H4 (cell line): Measurements from ENCODE around the gene TEP1. TPM values are rescaled to one million over a fixed set of nuclear protein-coding genes. Genes with fewer than 3 reads are reported as not detected.

Experiments
- DNase-seq: peaks from one replicate; pipeline ENCODE4 v3.0.0-alpha.2; 2015; ENCODE audit warnings: low spot score
- total RNA-seq: library from RNA; depleted of rRNA; stranded (reverse); fragments of >200 nt; shearing (Covaris generic); gene quantifications from 2 replicates; pipeline ENCODE4 v1.2.3, GENCODE V29; 2014

TEP1 gene
- total RNA-seq, 1 experiment from 2014 or later, result 10.6 TPM

DNA sequence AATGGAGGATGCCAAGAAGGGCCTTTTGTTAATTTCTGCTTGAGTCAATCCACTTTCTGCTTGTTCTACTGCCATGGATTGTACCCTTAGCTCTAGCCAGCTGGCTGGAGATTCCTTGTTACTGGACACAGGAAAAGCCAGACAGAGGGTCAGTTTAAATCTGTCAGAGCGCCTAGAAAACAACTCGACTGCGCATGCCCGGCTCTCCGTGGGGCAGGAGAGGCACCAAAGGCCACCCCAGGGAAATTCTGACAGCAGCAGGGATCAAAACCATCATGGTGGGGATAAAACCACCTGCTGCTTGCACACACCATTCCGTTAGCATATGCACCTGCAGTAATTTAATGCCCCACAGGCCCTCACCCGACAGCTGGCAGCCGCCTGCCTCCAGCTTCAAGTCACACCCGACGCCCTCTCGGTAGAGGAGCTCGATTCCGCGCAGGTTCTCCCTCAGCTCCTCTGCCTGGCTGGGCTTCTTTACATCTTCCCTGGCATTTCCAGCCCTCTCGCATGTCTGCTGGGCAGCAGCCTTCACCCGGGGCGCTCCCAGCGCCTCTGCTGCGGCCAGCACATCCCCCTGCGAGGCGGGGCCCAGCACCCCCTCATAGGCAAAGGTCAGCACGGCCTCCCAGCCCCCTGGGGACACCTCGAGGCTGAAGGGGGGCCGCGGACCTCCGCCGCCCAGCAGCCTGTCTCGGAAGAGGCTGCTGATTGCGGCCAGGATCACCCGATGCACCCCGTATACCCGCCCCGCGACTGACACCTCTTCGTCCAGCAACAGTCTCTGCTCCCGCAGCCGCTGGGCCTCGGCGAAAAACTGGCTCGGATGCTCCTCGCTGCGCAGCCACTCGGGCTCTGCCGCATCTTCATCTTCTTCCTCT lies 21.6 kb upstream of the TEP1 start:
- DNase-seq, result no peak

DNA sequence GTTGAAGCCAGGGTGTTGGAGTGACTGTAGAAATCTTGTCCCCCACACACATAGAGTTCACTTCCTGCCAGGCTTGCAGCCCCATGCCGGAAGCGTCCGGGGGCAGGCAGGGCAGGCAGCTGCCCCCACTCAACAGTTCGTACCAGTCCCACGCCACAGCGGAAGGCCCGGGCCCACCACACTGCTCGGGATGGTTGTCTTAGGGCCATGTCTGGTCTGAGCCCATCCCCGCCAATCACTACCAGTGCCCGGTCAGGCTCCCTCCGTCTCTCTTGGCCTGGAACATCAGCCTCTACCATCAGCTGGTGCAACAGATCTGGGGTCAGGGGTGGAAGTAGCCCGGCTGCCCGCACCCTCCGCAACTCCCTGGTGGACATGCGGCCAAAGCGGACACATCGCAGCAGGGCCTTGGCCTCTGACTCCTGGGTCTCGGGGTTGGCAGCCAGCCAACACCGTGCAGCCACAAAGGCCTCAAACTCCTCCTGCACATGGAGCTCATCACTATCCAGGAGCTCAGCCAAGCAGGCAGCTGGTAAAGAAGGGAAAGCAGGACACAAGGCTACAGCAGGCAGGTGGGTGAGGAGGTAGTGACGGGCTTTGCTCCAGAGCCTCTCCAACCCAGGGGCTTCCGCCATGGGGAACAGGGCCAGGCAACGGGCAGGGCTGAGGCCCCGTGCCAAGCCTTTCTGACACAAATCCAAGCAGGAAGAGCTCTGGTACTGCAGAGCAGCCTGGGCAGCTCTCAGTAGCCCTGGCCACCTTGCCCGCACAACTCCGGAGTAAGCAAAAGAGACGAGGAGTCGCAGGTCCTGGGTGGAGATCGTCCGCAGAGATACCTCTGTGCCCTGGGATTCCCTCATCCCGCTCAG lies 16.7 kb upstream of the TEP1 start:
- no peak for DNase-seq

DNA sequence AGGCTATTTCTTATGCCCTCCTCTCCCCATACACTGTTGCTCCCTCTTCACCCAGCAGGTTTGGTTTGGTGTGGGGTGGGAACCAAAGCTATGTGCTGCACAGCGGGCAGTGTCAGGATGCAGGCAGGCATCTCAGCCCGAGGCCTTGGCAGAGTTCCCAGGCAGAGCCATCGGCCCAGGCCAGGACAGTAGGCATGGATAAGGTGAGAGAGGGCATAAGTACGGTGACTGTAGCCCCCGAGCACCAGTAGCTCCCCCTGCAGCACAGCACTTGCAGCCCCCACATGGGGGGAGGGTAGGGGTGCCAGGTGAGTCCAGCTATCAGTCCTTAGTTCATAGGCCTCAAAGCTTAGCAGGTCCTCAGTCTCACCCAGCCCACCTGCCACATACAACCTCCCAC lies 15.5 kb upstream of the TEP1 start:
- DNase-seq, result no peak

DNA sequence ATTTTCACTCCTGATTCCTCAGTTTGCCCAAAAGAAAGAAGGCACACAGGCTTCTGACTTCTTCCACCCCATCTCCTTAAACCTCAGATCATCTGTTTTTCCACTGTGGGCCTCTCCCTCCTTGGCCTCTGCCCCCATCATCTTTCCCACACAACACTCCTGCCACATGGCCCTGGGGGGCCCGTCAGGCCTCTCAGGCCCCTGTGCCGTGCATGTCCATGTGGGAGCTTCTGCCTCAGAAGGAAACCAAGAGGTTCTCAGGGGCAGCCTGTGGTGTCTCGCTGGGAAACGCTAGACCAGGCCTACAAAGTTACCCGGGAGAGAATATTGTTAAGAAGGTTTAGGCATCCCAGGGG lies 14.7 kb upstream of the TEP1 start:
- no peak for DNase-seq

DNA sequence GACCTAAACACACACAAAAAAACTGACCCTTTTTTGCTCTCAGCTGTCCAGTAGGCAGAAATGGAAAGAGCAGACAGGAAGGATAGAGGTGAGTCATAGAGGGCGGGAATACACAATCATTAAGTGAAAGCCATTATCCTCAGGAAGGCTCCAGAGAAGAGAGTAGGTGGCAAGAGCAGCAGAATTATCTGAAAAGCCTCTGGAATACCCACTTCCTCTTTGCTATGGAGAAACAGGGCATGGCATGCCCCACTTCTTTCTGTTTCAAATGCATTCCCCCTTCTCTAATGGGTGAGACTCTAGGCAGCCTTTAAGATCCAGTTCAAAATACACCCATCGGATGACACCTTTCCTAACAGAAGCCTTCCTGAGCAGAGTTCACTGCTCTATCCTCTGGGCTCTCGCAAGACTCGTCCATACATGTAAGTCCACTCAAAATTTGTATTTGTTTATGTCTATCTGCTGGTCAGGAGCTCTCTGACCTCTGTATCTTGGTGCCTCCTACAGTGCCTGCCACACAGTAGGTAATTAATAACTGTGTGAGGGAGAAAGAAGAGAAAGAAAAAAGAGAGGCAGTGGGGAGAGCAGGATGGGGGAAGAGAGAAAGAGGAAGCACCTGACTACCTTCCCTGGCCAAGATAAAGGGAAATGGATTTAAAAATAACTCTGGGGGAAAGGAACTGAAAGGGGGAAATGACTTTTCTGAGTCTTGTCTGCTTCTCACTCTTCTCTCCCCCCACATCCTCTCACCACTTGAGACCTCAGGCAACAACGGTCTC lies 14.1 kb upstream of the TEP1 start:
- peak; percentile 69 for DNase-seq

DNA sequence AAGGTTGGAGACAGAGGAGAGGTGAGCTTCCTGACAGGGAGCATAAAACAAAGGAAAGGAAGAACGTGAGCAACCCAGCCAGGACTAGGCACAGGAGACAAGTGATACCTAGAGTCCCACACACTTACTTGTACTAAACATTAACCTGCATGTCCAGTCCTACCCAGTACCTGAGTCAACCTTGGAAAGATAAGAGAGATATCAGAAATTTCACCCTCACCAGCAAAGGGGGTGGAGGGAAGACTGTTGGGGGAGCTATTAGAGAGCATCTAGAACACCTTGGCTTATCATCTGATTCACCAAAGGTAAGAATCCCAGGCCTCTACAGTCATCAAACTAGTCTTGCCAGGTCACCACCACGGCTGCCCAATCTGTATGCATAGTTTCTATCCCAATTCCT lies 11.6 kb upstream of the TEP1 start:
- no peak for DNase-seq

DNA sequence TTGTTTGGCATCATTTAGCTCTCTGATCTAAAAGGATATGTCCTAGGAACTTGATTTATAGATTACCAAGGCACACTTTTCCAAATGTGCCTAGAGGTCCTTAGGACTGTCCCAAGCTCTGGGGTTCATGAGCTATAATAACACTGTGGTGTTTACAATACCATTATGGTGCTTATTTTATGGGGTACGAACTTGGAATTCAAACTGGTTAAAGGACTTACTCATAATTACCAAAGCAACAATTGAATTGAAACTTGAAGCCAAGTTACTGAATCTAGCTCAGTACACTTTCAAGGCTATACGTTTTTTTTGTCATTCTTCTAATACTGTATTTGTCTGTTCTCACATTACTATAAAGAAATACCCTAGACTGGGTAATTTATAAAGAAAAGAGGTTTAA lies 9.6 kb upstream of the TEP1 start:
- no peak for DNase-seq

DNA sequence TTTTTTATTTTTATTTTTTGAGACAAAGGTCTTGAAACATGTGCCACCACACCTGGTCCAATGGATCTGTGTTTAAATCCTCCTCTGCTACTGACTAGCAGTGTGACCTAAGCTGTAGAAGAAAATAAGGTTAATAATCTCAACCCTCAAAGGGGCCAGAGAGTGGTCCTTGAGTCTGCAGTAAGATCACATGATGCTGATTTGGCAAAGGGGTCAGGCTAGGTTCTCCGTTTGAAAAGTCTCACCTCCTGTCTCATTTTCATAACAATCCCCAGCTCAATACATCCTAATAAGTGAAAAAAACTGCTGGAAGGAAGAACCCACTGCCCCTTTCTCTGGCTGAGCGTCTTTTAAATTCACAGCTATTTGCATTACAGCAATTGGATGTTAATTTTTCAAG lies 8.0 kb upstream of the TEP1 start:
- DNase-seq, result no peak

DNA sequence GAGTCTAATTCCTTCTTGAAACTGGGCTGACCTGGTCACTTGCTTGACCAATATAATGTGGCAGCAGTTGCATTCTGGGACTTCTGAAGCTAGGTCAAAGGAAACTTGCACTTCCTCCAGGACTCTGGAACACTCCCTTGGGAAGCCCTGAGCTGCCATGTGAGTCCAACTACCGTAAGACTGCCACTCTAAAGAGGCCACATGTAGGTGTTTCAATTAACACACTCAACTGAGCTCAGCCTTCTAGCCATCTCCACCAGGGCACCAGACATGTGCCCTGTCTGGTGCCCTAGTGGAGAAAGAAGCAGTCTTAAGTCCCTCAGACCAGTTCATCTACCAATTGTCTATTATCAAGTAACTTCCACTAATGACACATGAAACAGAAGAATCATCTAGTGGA lies 6.1 kb upstream of the TEP1 start:
- DNase-seq, result no peak

DNA sequence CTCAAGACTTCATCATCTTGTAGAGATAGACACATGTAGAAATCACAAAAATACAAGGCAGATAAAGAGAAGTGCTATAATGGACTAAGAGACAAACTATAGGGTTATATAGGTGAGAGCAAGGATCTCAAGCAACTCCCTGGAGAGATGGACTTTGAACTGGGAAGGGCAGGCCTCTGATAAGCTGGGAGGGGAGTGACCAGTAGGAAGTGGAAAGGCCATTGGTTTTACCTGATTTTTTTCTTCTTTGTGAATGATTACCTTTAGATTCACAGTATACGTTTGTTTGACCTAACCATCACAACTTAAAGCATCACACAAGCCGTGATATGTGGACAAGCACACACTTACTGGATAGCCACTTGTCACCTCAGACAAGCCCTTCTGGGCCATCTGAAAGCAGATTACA lies 5.2 kb upstream of the TEP1 start:
- DNase-seq, result no peak

DNA sequence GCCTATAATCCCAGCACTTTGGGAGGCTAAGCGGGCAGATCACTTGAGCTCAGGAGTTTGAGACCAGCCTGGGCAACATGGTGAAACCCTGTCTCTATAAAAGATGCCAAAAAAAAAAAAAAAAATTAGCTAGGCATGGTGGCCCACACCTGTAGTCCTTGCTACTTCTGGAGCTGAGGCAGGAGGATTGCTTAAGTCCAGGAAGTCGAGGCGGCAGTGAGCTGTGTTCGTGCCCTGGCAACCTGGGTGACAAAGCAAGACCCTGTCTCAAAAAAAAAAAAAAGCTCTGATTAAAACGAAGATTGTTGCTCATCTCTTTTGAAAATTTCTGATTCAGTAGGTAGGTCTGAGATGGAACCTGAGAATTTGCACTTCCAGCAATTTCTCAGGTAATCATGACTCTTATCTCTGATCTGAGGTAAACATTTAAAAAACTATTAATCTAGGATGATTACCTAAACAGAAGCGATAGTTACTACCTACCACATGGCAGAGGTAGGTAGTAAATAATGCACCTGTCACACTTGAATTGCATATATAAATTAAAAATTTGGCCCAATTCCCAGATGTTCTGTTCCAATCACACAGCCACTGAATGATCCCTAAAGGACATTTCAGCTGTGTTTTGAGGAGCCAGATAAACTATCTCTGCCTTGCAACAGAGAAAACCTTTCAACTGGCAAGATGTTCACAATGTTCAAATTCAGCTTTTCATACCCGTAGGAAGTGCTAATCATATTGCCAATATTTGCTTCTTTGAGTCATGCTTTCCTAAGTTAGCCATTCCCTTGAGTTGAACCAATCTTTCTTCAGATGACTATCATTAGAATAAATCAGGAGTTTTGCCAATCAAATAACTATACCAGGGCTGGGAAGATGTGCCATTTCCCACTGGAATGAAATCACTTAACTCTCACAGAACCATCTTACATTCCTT lies 4.2 kb upstream of the TEP1 start:
- DNase-seq, result no peak

DNA sequence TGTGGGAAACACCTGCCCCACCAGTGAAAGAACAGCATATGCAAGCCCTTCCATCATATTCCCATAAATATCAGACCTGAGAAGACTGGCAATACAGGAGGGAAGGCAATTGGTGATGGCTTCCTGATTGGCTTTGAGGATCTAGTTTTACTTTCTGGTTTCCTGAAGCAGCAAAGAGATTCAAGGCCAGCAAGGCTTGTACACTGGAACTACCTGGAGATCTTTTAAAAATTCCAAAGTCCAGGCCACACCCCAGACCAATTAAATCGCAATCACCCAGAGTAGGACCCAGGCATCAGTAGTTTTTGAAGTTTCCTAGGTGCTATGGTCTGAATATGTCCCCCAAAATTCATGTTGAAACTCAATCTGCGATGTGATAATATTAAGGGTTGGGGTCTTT lies 2.9 kb upstream of the TEP1 start:
- no peak for DNase-seq

DNA sequence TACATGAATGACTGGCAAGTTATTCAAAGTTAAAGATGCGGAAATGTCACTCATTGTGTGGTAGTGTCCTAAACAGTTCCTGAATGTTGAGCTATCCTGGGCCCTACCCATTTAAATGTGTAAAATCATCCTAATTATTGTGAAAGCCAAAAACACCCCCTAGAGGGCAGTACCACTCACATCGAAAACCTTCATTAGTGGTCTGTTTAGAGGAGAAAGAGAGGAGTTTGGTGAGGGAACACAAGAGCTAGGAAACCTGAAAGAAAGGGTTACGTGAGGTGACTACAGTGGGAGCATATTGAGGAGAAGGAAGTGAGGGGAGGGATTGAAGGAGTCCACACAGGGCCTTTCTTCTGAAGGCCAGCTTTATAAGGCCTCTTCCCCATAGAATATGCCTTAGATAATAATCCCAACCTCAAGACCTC lies 2.5 kb upstream of the TEP1 start:
- DNase-seq, result peak; percentile 57

DNA sequence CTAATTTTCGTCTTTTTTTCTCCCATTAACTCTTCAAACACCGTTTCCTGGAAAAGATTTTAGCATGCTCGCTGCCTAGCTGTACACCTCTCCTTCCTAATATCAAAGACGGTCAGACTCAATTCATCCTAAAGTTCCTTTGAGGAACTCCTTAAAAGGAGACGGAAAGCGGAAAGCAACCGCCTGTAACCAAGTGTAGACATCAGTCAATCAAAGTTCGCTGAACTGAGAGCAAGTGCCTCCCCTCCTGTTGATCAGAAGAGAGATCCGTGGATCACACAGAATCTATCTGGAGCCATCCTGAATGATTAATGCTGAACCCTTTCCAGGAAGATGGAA lies 412 bp upstream of the TEP1 start:
- DNase-seq, result no peak

DNA sequence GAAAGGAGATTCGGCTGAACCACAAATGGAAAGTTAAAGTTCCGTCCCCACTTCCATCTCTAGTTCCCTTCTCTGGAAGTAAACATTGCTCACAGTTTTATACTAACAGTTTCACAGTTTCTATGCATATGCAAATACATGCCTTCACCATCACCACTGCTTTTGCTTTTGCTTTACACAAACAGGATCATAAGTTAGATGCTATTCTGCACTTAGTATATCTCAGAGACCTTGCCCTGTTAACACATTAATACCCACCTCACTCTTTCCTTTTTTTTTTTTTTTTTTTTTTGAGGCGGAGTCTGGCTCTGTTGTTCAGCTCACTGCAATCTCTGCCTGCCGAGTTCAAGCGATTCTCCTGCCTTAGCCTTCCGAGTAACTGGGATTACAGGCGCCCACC lies 890 bp downstream of the TEP1 start:
- DNase-seq, result no peak

DNA sequence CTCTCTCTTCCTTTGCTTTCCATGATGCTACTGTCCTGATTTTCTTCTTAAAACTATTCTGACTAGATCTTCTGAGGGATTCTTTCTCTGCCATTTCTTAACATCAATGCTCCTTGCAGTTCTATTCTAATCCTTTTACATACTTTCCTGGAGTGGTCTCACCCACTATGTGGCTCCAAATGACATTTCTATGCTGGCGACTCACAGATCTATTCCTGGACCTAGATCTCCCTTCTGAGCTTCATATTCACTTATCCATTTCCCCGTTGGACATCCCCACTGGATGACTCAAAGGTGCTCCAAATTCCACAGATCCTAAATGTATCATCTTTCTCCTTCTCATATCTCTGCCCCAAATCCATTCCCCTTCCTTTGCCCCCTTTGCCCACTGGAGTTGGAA lies 4.1 kb downstream of the TEP1 start:
- DNase-seq, result no peak

DNA sequence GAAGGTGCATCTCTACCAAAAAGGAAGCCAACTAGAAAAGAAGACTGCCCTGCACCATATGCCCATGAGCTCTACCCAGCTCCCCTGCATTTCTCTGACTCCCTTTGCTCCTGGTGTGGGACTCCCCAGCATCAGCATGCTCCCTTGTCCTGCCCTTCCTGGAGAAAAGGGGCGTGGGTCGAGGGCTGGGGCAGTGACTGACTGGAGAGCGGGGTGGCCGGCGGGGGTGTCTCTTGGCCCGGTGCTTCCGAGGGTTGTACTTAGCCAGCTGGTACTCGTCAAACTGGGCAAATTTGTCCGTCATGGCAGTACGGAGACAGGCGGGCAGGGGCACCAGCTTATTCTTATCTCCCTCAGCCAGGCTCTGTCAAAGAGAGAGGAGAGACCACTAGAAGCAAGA lies 9.8 kb downstream of the TEP1 start:
- no peak for DNase-seq

DNA sequence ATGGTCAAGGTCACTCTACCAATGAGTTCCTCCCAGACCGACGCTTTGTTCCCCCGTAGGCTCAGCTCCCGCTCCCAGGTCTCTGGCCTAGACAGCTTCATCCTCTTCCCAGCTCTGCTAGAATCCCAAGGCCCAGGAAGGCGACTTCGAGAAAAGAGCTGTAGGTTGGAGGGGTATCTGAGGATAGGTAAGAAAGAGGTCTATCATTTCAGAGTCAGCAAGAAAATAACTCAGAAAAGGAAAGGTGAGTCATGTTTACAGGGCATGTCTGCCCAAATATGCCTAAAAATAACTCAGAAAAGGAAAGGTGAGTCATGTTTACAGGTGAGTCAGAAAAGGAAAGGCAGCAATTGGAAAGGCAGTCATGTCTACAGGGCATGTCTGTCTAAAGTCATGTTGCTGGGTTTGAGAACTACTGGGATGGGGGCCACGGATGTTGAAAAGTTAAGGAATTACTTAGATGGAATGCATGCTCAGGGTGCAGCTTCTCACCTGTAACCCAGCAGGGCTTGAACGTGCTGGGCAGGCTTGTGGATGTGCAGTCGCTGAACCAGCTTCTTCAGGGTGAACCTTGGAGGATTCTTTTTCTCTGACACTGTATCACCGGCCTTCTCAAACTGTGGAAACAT lies 12.2 kb downstream of the TEP1 start:
- DNase-seq, result no peak

DNA sequence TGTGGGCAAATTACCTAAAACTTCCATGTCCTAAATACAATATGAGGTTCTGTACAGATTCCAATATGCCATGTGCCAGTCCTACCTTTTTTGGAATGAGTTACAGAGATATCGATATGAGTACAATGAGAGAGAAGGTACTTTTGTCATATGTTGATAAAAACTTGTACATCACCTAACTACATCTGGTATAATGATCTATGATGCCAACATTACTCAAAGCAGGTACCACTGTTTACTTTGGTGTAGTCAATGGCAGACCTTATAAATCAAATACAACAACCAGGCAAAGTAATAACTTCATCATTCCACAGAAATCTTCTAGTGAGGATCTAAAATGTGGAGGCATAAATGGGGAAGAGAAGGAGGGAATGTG lies 12.7 kb downstream of the TEP1 start:
- no peak for DNase-seq

DNA sequence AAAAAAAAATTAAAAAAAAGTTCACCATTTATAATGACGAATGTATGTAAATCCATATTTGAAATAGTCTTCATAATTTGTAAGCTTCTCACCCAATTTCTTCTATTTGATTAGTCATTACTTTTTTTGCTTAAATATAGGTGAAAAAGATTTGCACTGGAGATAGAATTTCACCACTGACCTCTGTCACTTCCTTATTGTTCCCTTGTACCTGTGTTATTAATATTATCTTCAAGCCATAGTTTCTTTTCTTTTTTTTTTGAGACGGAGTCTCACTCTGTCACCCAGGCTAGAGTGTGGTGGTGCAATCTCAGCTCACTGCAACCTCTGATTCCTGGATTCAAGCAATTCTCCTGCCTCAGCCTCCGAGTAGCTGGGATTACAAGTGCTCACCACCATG lies 15.8 kb downstream of the TEP1 start:
- no peak for DNase-seq

DNA sequence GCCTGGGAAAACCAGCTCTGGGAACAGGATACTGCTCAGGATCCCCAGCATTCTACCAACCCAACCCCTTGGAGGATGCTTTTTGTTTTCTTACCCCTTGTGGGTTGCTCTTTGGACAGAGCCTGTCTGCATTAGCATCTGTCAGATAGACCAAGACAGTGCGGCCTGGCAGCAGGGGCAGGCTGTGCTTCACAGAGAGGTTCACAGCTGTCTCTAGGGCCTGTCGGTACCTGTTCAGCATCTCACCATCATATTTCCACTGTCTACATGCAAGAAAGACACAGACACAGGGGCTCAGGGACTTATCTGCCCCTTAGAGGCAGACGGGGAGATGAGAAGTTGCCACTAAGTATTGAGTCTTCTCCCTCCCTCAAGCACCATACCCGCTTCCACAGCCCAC lies 21.8 kb downstream of the TEP1 start:
- no peak for DNase-seq
